Tibial nerve (tissue), 4 donors: Measurements from ENCODE around the gene EIF4ENIF1.

Experiments
- CTCF ChIP-seq, 5 experiments: fragments of 200-600 bp in 3 of 5; fragments of 450-650 bp in 2 of 5; sonication (generic) in 3 of 5; IDR thresholded peaks; one replicate each; pipeline ENCODE4 v1.5.1; 2016 to 2019; ENCODE audit warnings: antibody characterized with exemption in 5 of 5, mild to moderate bottlenecking in 3 of 5, moderate library complexity in 2 of 5
- EP300 ChIP-seq, 2 donors: sonication (generic); formaldehyde crosslinking; IDR thresholded peaks; one replicate each; pipeline ENCODE4 v1.6.1; 2017; ENCODE audit warnings: antibody characterized with exemption in 2 of 2, mild to moderate bottlenecking in 1 of 2
- POLR2A ChIP-seq, 2 donors: fragments of 450-650 bp; IDR thresholded peaks; one replicate each; pipeline ENCODE4 v1.6.1; 2017; ENCODE audit warnings: antibody characterized with exemption in 2 of 2, mild to moderate bottlenecking in 2 of 2, moderate library complexity in 2 of 2

GRCh38 chr22:31436132-31436531, 53.5 kb downstream of the EIF4ENIF1 start:
- TF ChIP-seq CTCF (IDR thresholded peaks at IDR 0.05) (no peak), EP300 (IDR thresholded peaks at IDR 0.05) (no peak), POLR2A (IDR thresholded peaks at IDR 0.05) (no peak)
